ENCODE results near the gene SRSF3.
"Not testable (repeated sequence)": the region's sequence is repeated elsewhere in the genome, so short reads cannot be mapped to it uniquely, and the experiment has no call there.

The SRSF3 gene

GRCh38 chr6:36649701-36650484 is 55.7 kb downstream of the SRSF3 start:
- DNase-seq (ENCODE audit: low read depth in 2 of 2): no peak

GRCh38 chr6:36650848-36651478 is 56.8 kb downstream of the SRSF3 start:
- no peak for DNase-seq (ENCODE audit: low read depth in 2 of 2)

GRCh38 chr6:36651659-36652379 is 57.7 kb downstream of the SRSF3 start:
- DNase-seq (ENCODE audit: low read depth in 2 of 2): no peak

- DNase-seq (ENCODE audit: low read depth in 2 of 2): not testable (repeated sequence)
Observed at GRCh38 chr6:36654469-36654868, 60.3 kb downstream of the SRSF3 start.
